NCI-H2107 treated with DMSO at 0.1 percent for 48 hours (cell line): ENCODE data around the gene ARAP2.

Experiments used
- DNase-seq: peaks from one replicate; lab custom pipeline; 2025; ENCODE audit not compliant: unreplicated experiment; lab: John Stamatoyannopoulos, UW

The ARAP2 gene, protein sequence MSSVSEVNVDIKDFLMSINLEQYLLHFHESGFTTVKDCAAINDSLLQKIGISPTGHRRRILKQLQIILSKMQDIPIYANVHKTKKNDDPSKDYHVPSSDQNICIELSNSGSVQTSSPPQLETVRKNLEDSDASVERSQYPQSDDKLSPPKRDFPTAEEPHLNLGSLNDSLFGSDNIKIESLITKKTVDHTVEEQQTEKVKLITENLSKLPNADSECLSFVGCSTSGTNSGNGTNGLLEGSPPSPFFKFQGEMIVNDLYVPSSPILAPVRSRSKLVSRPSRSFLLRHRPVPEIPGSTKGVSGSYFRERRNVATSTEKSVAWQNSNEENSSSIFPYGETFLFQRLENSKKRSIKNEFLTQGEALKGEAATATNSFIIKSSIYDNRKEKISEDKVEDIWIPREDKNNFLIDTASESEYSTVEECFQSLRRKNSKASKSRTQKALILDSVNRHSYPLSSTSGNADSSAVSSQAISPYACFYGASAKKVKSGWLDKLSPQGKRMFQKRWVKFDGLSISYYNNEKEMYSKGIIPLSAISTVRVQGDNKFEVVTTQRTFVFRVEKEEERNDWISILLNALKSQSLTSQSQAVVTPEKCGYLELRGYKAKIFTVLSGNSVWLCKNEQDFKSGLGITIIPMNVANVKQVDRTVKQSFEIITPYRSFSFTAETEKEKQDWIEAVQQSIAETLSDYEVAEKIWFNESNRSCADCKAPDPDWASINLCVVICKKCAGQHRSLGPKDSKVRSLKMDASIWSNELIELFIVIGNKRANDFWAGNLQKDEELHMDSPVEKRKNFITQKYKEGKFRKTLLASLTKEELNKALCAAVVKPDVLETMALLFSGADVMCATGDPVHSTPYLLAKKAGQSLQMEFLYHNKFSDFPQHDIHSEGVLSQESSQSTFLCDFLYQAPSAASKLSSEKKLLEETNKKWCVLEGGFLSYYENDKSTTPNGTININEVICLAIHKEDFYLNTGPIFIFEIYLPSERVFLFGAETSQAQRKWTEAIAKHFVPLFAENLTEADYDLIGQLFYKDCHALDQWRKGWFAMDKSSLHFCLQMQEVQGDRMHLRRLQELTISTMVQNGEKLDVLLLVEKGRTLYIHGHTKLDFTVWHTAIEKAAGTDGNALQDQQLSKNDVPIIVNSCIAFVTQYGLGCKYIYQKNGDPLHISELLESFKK (N-terminal part only)

DNA sequence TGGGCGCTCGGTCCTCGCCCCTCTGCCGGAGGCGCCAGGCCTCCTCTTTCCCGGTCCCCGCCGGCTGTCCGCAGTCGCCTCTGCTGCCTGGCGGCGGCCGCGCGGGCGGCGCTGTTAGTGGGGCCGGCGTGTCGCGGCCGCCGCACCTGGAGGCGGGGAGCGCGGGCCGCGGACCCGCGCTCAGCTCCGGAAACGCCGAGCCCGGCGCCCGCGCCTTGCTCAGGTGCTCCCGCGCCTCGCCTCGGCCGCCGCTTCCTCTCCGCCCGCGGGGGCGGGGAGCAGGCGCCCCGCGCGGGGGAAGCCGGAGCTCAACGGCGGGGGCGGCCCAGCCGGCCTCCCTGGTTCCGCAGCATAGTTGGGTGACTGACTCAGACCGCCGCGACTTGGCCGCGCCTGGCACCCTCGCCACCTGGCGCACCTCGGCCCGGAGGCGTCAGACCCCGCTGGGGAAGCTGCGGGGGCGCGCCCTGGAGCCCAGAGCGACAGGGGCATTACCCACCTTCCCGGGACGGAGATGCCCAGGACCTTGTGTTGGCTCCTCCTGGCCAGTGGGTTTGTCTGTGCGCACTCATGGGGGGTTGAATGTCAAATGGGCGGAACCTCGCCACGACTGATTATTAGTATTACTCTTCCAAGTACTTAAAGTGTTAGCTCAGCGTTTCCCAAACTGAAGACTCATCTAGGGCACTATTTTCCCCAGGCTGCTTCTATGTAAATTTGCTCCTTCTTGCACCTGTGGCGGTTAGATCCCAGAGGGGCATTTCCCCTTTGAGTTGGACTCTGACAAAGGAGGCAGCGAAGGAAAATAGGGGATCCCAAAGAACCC lies at the start of gene ARAP2:
ARAP2 (minus strand) TSS at position 258 of the 826 bp plus-strand sequence. CDS start 15,028 bp downstream, outside the sequence.
- DNase-seq: no peak

DNA sequence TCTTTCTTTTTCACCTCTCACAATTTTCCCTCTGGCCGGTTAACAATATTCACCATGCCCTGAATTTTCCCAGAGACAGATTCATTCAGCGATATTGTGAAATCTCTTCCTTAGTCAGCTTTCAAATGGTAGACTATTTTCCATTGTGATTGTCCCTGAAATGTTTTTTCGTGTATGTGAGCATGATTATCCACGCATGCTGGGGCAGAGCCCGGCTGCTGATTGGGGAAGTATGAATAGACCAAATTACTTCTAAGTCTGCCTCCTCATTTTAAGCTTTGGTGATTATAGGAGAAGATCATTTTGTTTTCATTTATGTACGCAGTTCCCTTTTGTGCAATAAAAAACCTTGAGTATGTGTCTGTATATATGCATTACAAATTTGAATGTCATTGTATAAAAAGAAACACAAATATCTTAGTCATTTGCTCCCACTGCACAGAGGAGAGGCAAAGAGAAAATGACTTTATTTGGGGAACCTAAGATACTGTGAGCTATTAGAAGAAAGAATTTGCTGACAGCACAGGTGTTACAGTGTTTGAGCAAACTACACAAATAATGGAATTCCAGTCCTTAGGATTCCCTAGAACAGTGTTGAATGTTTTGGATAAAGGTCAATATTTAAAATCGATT lies 48.4 kb upstream of the ARAP2 start:
- no peak for DNase-seq

DNA sequence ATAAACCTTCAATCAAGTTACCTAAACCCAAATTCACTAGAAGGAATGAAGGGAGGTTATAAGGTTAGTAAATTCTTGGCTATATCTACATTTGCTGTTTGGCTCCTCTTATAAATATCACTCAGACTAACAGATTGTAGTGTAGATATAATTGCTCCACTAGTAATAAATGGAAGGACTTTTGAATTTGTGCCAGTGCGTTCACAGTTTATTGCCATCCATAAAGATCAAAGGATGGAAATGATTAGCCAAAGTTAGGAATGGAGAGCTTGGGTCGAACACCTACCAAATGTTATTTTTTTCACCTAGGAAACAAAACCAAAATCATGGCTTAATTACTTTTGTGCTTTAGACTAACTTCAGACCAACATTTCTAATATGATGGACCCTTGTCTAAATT lies 46.3 kb upstream of the ARAP2 start:
- no peak for DNase-seq

DNA sequence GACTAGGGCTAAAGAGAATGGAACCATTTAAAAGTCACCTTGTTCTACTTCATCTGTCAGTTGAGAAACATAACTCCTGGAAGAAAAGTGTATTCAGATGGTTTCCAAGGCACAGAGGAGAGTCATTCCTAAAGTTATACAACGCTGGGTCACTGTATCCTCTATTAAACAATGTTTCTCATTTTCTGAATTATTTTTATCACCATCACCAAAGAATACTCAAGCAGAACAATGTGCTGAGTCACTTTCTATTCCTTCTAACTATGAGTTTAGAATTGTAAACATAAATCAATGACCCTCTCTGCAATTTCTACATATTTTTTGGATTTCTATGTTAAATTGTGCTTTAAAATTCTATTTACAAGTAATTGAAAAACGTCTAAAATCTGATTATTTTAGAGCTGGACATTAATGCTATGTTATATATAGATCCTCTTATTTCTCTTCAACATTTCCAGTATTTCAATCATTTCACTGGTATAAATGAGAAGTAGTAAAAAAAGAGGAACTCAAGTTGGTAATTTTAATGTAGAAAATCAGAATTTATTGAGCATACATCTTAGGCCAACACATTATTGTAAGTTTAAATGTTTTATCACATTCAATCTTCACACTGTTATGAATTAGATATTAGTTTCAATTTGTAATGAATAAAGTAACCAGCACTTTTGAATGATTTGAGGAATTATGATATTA lies 44.6 kb upstream of the ARAP2 start:
- DNase-seq: no peak

- DNase-seq: no peak
Measured at GRCh38 chr4:36286481-36286871, 42.2 kb upstream of the ARAP2 start.

DNA sequence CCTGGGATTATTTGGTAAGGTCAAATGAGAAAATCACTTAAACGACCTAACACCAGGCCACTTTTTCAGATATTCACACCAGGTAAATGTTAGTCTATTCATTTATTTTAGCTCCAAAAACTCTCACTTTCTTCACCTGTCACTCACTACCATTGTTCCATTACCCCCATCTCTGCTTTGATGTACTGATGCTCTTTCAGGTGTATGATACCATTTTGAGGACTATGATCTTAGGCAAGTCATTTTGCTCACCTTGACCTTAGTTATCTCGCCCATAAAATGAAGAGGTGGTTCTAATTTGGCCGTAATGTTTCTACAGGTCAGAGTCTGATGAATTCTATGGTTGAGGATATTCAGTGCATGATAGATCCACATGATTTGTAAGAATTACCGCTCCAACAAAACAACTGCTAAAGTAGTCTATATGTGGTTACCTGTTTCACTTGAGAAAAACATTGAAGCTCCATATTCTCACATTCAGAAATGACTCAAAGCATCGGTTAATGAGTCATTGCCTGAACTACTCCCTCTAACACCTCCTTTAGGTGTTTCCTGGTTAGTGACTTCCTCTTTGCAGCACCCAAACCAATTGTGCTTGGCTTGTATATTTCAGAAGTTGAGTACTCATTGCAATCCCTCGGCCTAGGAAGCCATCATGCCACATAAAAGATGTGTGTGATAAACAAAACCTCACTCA lies 41.6 kb upstream of the ARAP2 start:
- no peak for DNase-seq

GRCh38 chr4:36283912-36284465 lies 39.7 kb upstream of the ARAP2 start:
- no peak for DNase-seq

DNA sequence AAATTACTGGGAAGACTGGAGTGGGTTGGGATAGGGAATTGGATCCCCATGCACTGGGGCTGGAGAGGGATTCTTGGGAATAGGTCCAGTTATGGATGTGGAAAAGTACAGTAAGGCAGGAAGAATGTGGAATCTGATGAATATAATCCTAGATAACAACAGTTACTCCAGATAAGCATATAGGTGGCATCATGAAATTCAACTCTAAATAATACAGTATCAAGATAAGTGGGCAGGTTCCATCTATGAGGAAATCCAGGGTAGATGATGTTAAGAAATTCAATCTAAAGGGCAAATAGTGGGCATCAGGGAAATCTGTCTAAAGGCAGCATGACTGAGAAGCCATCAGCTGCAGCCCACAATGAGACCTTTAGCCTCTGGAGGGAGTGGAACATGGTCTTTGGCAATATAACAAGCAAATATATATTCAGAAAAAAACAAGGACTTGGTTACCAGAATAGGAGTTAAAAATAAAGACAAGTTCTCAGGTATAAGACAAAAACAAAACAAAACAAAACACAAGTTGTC lies 38.3 kb upstream of the ARAP2 start:
- no peak for DNase-seq

DNA sequence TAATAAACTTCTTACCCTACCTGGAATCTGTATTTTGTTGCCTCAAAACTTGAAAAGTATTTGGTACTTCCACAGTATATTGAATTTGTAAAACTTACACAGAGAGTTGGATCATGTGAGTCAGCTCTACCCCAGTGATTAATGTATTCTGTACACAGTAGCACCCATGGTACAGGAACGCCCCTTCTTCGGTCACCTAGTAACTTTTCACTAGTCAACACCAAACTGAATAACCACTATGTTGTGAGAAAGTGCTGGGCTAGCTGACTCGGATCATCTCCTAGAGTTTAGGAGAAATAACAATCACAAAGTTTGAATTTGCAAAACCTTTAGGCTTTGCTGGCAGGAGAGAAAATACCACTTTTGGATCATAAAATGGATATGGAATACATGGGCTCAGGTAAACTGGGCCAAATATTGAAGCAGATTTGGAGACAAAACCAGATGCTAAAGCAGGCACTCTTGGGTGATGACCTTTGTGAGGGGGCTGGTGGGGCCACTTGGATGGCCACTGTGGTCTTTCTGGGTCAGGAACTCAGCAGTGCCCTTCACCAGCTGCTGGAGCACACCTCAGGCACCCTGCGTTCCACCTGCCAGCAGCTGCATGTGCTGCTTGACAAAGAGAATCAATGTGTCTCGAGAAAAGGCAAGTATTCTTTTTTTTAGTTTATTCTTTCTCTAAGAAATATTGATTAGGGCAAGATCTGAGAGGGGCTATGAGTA lies 37.2 kb upstream of the ARAP2 start, which contains the start of gene DTHD1:
DTHD1 (plus strand) TSS at position 233 of the 723 bp plus-strand sequence; CDS start at position 376, 143 bp downstream.
- no peak for DNase-seq

DNA sequence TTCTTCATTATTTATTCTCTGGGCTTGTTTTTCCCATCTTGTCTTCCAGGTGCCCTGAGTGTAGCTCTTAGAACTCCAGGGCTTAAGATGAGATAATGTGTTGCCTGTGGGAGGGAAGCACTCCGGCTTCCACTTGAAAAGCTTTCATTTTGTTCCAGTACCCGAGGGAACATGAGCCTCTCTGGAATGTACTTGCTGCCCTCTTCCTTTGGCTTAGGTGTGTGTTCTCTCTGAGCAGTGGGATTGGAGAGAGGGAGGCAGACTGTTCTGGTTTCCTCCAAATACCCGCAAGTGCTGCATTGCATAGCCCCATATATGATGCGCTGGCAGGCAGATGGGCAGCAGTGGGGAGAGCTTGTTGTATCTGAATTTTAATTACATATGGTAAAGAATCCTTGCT lies 36.2 kb upstream of the ARAP2 start:
- DNase-seq: peak; percentile 27

GRCh38 chr4:36278789-36279188 lies 34.5 kb upstream of the ARAP2 start:
- no peak for DNase-seq

DNA sequence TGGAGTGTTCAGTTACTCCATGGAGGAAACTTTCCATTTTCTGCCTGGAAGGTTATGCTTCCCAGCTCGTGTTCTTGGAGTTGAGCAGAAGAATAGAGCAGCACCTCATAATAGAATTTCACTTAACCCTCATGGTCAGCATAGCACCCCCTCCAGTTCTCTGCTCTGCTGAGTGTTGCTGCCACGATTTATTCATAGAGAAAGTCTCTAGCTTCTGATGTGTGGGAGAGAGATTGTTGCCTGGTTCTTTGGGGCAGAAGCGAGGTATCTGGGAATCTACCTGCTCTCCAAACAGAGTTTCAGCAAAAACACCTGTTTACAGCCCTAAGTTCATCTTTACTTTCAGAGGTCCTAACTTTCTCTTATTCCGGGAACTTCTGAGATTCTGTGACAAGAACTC lies 33.2 kb upstream of the ARAP2 start:
- DNase-seq: no peak

- DNase-seq: no peak
Measured at GRCh38 chr4:36274158-36274557, 29.8 kb upstream of the ARAP2 start.

DNA sequence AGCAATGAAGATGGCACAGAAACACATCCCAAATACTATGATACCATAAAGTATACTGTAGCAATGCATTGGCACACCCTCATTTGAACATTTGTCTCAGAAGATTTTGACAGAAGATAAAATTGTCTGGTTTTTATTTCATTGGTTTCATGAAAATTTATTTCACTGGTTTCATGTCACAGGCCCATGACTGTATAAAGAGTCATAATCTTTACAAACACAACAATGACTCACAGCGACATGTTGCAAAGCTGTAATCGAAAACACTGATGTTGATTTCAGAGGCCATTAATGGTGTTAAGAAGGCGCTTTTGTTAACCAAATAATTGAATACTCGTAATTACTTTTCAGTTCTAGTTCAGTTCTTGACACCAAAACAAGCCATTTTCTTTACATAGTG lies 29.0 kb upstream of the ARAP2 start:
- no peak for DNase-seq

DNA sequence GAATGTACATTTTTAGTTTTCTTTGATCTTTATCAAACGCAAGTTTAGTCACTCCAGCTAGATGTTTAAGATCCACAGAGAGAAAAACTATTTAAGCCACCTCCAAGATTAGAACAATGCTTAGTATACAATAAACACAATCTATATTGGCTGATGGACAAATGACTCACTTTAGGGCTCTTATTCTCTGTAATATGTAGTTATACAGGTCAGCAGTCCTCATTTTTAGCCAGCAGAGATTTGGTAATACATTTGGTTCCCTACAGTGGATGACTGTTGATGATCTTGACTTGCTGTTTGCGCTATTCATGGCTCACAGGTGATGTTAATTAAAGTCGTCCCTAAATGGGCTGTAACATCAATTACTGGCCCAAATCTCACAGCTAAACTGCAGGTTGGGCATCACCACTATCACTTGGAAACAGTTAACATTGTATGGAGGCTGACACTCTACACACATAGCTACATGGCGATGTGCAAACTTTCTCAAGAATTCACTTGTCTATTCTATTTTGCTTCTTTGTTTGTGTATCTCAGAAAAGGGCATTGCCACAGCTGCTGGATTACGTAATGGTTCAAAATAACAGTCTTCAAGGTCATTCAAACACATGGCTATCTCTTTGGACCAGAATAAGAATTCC lies 25.3 kb upstream of the ARAP2 start:
- no peak for DNase-seq

DNA sequence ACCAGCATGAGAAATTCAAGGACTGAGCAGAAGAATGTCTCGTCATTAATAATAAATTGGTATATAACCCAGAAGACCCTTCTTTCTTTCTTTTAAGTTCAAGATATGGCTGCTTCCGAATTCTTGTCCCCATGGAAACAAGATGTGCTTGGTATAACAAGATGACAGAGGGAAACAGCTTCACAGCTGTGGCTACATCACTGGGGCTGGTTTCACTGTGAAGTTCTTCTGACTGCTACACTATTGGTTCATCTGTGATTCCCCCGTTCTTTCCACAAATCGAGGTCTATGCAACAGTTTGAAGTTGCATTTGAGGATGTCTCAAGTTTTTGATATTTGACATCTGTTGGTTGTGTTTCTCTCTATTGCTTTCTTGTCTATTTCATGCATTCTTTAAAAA lies 24.8 kb upstream of the ARAP2 start:
- no peak for DNase-seq
